NCI-H2171 (cell line): ENCODE results near the gene HCAR1.
"Not testable (repeated sequence)": the region's sequence is repeated elsewhere in the genome, so short reads cannot be mapped to it uniquely, and the experiment has no call there.

Experiments used
- DNase-seq: peaks from one replicate; lab custom pipeline; 2025; lab: John Stamatoyannopoulos, UW

The HCAR1 gene, protein sequence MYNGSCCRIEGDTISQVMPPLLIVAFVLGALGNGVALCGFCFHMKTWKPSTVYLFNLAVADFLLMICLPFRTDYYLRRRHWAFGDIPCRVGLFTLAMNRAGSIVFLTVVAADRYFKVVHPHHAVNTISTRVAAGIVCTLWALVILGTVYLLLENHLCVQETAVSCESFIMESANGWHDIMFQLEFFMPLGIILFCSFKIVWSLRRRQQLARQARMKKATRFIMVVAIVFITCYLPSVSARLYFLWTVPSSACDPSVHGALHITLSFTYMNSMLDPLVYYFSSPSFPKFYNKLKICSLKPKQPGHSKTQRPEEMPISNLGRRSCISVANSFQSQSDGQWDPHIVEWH

DNA sequence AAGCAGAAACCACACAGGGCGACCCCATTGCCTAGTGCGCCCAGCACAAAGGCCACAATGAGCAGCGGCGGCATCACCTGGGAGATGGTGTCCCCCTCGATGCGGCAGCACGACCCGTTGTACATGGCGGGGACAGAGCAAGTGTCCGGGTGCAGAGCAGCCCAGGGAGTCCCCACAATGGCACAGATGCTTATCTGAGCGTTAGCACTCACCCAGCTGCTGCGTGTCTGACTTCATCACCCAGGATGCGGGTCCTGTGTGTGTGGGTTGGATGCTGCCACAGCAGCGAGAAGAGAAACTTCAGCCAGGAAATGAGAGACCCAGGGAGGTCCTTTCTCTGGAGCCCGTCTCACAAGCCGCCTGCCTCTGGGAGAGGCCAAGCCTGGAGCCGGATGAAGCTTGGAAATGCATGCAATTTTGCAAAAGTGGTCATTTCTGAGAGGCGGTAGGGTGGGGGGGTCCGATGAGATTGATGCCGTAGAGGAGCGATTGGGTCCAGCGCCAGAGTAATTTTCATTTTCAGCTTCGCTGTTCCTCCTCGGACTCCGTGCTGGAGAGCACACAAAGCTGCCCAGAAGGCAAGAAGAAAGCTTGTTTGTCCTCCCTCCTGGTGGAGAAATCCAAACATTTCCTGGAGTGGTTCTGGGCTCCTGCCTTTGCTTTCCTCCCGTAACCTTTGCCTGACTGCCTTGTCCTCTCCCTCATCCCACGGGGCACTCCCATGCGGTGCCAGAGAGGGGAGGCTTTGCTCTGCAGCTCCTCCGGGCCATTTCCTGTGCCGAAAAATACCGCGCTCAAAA lies at the start of gene HCAR1:
Gene HCAR1, minus strand, starts transcription at position 630 of the 800 bp plus-strand sequence. Its CDS starts 505 bp downstream, at position 125.
- no peak for DNase-seq

- DNase-seq = no peak
Observed at GRCh38 chr12:122757568-122757967, 26.9 kb upstream of the HCAR1 start.

DNA sequence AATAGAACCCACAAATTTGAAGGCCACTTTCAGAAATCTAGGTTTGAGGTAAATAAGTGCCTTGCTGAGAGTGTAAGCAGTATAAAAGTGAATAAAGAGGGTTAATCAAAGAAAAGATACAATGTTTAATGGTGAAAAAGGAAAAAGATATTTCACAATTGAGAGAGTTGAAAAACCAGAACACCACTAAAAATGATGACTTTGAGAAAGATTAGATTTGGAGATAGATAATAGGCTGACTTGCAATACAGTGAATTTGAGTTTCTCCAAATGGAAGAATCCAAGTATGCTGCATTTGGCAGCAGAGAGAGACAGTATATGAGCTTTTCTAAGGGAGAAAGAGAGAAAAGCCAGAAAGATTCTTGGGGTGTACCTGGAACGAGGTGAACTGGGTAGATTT lies 24.1 kb upstream of the HCAR1 start:
- DNase-seq = no peak

- DNase-seq = no peak
Observed at GRCh38 chr12:122753319-122753650, 22.6 kb upstream of the HCAR1 start.

- peak; percentile 98 for DNase-seq
Observed at GRCh38 chr12:122752464-122753318, 22.0 kb upstream of the HCAR1 start, which contains the start of gene DENR. DENR (plus strand) TSS chr12:122752824; CDS start chr12:122753702, 878 bp downstream.

DNA sequence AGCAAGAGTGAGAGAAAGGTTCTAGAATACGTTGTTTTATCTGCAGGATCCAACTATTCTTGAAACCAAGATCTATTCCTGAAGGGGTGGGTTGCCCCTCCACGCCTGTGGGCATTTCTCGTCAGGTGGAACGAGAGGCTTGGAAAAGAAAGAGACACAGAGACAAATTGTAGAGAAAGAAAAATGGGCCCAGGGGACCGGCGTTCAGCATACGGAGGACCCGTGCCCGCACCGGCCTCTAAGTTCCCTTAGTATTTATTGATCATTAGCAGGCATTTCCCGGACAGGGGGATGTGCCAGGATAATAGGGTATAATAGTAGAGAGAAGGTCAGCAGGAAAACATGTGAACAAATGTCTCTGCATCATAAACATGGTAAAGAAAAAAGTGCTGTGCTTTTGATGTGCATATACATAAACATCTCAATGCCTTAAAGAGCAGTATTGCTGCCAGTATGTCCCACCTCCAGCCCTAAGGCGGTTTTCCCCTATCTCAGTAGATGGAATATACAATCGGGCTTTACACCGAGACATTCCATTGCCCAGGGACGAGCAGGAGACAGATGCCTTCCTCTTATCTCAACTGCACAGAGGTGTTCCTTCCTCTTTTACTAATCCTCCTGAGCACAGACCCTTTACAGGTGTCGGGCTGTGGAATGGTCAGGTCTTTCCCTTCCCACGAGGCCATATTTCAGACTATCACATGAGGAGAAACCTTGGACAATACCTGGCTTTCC lies 20.3 kb upstream of the HCAR1 start:
- not testable (repeated sequence) for DNase-seq

- DNase-seq = peak; percentile 23
Observed at GRCh38 chr12:122749569-122750332, 19.1 kb upstream of the HCAR1 start.

GRCh38 chr12:122747224-122748135 lies 16.8 kb upstream of the HCAR1 start:
- DNase-seq = no peak

DNA sequence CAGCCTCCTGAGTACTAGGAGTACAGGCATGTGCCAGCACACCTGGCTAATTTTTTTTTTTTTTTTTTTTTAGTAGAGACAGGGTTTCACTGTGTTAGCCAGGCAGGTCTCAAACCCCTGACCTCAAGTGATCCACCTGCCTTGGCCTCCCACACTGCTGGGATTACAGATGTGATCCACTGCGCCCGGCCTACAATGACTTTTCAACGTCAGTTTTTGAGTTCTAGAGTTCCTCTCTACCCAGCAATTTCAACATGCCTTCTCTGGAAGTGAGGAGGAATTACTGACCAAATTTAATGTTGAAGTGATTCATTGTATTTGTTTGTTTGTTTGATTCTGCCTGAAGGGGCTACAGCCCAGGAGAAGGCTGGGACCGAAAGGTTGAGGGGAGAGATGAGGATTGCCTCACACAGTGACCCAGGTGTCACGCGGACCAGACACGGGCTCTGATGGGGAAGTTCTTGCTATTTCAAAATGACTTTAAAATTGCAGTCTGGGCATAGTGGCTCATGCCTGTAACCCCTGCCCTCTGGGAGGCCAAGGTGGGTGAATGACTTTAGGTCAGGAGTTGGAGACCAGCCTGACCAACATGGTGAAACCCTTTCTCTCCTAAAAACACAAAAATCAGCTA lies 13.4 kb upstream of the HCAR1 start:
- DNase-seq = no peak

DNA sequence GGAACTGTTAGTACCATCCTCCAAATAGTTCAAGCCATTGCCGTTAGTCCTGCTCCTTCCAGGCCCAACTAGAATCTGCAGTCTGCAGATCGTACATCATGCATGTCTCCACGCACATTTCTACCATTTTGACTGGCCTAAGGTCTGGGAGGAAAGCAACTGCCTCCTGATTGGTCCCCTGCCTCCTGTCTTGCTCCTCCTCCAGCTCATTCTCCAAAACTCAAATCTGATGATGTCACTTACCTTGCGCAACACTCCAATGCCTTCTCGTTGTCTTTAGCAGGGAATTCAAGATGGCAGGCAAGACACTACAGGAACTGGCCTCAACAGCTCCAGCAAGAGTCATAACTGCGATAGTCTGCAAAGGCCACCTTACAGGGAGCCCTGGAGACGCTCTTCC lies 9.7 kb upstream of the HCAR1 start:
- DNase-seq = no peak

GRCh38 chr12:122738571-122738970 lies 7.9 kb upstream of the HCAR1 start:
- no peak for DNase-seq

- DNase-seq = no peak
Observed at GRCh38 chr12:122732611-122733010, 2.0 kb upstream of the HCAR1 start.

DNA sequence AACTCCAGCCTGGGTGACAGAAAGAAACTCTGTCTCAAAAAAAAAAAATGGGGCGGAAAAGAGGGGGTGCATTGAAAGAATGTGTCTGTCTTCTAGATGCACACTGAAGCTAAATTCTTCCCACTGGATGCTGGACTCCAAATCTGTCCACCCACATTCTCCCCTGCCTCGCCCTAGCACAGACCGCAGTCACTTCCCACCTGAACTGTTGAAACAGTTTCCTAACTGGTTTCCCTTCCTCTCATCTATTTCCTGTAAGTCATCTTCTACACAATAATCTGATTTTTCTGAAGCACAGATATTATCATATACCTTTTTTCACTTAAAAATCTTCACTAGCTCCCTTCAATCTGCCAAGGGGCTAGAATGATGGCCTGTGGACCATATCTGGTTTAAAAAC lies 1.5 kb upstream of the HCAR1 start:
- no peak for DNase-seq

GRCh38 chr12:122729583-122730214 lies 945 bp downstream of the HCAR1 start:
- DNase-seq = no peak

DNA sequence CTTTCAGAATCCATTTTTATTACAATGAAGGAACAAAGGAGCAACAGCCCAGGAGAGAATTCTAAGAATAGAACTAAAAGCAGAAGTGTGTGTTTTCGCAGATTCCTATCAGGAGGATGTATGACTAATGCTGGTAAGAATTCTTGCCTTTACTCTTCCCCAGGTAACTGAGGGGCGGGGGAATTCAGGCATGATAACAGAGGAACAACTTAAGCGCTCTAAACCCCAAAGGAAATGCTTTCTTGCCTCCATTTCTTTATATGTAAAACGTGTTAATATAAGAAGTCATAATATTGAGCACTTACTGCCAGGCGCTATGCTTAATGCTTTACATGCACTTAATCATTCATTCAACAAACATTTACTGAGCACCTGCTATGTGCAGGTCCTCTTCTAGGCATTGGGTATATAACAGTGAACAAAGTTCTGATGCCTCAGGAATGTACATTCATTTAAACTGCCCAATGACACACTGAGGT lies 4.5 kb downstream of the HCAR1 start:
- no peak for DNase-seq

GRCh38 chr12:122725452-122726079 lies 5.1 kb downstream of the HCAR1 start:
- no peak for DNase-seq

GRCh38 chr12:122724641-122725243 lies 5.9 kb downstream of the HCAR1 start:
- no peak for DNase-seq

- DNase-seq = no peak
Observed at GRCh38 chr12:122722387-122722786, 8.3 kb downstream of the HCAR1 start.
